Measurements from ENCODE around the gene PRDX2. TPM values are rescaled to one million over a fixed set of nuclear protein-coding genes. Genes with fewer than 3 reads are reported as not detected.

PRDX2 gene
- total RNA-seq, 1 donor from 2014 or later = 554 TPM

- peaks cover 3% of the 10 kb centered on the region for H3K36me3 Mint-ChIP-seq (ENCODE audit: insufficient read depth)
- H3K4me3 Mint-ChIP-seq (ENCODE audit: low read depth) = no peak overlapping the region
- H3K4me1 Mint-ChIP-seq (ENCODE audit: low read depth) = peaks cover 5% of the 10 kb centered on the region
- no peak for TF ChIP-seq CTCF (IDR thresholded peaks at IDR 0.05; ENCODE audit: unreplicated experiment)
- DNase-seq (ENCODE audit: low spot score, unreplicated experiment) = no peak
- no peaks in the 10 kb centered on the region for H3K9me3 Mint-ChIP-seq (ENCODE audit: low read depth)
- H3K27ac Mint-ChIP-seq = peak overlapping the region; percentile 57
- peaks cover 23% of the 10 kb centered on the region for H3K27me3 Mint-ChIP-seq
Observed at GRCh38 chr19:12756150-12756883, 45.3 kb downstream of the PRDX2 start.

- Mint-ChIP-seq H3K4me3 (ENCODE audit: low read depth) (no peak overlapping the region), H3K36me3 (ENCODE audit: insufficient read depth) (no peaks in the 10 kb centered on the region), H3K27ac (no peak overlapping the region), H3K27me3 (peaks cover 38% of the 10 kb centered on the region), H3K4me1 (ENCODE audit: low read depth) (peaks cover 5% of the 10 kb centered on the region), H3K9me3 (ENCODE audit: low read depth) (no peaks in the 10 kb centered on the region)
- DNase-seq (ENCODE audit: low spot score, unreplicated experiment) = no peak
- TF ChIP-seq CTCF (IDR thresholded peaks at IDR 0.05; ENCODE audit: unreplicated experiment) = no peak
Observed at GRCh38 chr19:12754465-12755196, 47.0 kb downstream of the PRDX2 start.

DNA sequence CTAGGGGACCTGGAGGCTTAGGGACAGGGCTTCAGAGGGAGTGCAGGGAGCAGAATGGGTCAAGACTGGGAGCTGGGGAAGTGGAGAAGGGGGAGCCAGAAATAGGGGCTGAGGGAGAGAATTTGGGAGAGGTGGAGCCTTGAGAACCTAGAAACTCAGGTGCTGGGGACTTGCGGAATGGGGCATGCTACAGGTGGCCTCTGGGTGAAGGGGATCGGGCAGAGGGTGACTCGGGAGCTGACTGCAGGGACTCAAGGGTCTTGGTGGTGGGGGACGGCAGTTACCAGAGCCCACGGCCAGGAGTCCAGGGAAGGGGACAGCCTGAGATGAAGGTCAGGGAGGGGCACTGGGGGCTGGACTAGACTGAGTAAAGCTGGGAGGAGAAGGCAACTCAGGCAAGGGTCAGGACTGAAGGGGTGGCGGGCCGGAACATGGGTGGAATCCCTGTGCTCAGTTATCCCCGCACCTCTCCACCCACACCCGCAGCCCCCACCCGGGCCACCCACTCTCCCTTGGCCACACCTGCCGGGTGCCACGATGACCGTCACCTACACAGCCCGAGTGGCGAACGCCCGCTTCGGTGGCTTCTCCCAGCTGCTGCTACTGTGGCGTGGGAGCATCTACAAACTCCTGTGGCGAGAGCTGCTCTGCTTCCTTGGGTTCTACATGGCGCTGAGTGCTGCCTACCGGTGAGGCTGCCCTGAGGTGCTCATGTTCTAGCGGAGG, 49.4 kb downstream of the PRDX2 start:
- no peak for DNase-seq (ENCODE audit: low spot score, unreplicated experiment)

GRCh38 chr19:12751635-12752034, 50.0 kb downstream of the PRDX2 start, which contains the start of gene BEST2:
Gene BEST2, plus strand, starts transcription at chr19:12751791. Its CDS starts 802 bp downstream, at chr19:12752593.
- H3K4me1 Mint-ChIP-seq (ENCODE audit: low read depth) = peaks cover 4% of the 10 kb centered on the region
- no peak for DNase-seq (ENCODE audit: low spot score, unreplicated experiment)
- H3K27ac Mint-ChIP-seq = no peak within 1 kb of the TSS
- H3K36me3 Mint-ChIP-seq (ENCODE audit: insufficient read depth) = peaks cover 15% of the 10 kb centered on the region
- H3K9me3 Mint-ChIP-seq (ENCODE audit: low read depth) = peaks cover 5% of the 10 kb centered on the region
- H3K4me3 Mint-ChIP-seq (ENCODE audit: low read depth) = no peak within 1 kb of the TSS
- no peak for TF ChIP-seq CTCF (IDR thresholded peaks at IDR 0.05; ENCODE audit: unreplicated experiment)
- H3K27me3 Mint-ChIP-seq = peaks cover 46% of the 10 kb centered on the region

More for the DNA sequence above, 49.4 kb downstream of the PRDX2 start:
- Mint-ChIP-seq H3K4me3 (ENCODE audit: low read depth) (no peak overlapping the region), H3K9me3 (ENCODE audit: low read depth) (peaks cover 5% of the 10 kb centered on the region), H3K36me3 (ENCODE audit: insufficient read depth) (peaks cover 12% of the 10 kb centered on the region), H3K27ac (no peak overlapping the region), H3K4me1 (ENCODE audit: low read depth) (peaks cover 4% of the 10 kb centered on the region), H3K27me3 (peaks cover 46% of the 10 kb centered on the region)
- no peak for TF ChIP-seq CTCF (IDR thresholded peaks at IDR 0.05; ENCODE audit: unreplicated experiment)

DNA sequence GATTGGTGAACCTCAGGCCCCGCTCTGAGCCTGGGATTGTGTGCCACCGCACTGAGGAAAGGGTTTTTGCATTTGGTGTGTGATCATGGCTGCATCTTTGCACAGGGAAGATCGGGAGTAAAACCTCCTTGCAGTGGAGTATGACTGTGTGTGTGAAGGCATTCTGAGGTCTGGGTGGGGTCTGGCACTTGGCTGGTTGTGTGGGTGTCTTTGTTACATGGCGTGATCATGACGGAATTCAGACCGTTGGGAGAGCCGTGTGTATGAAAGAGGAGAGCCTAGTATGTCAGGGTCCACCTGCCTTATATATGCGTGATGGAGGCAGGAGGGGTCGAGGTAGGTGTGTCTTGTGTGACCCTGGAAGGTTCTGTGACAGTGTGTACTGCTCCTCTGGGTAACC, 50.7 kb downstream of the PRDX2 start:
- H3K27me3 Mint-ChIP-seq = peaks cover 46% of the 10 kb centered on the region
- H3K27ac Mint-ChIP-seq = no peak overlapping the region
- no peak overlapping the region for H3K4me3 Mint-ChIP-seq (ENCODE audit: low read depth)
- H3K9me3 Mint-ChIP-seq (ENCODE audit: low read depth) = peaks cover 5% of the 10 kb centered on the region
- DNase-seq (ENCODE audit: low spot score, unreplicated experiment) = no peak
- H3K4me1 Mint-ChIP-seq (ENCODE audit: low read depth) = no peaks in the 10 kb centered on the region
- peaks cover 17% of the 10 kb centered on the region for H3K36me3 Mint-ChIP-seq (ENCODE audit: insufficient read depth)
- TF ChIP-seq CTCF (IDR thresholded peaks at IDR 0.05; ENCODE audit: unreplicated experiment) = no peak
